ENCODE results near the gene CSGALNACT2. TPM values are rescaled to one million over a fixed set of nuclear protein-coding genes. Genes with fewer than 3 reads are reported as not detected.
A peak's percentile ranks its signal among the peaks of the same experiment; 100 is the strongest.

CSGALNACT2 gene
- total and polyA plus RNA-seq, 2 donors from 2014 or later, result 4.8 to 20.0 TPM

DNA sequence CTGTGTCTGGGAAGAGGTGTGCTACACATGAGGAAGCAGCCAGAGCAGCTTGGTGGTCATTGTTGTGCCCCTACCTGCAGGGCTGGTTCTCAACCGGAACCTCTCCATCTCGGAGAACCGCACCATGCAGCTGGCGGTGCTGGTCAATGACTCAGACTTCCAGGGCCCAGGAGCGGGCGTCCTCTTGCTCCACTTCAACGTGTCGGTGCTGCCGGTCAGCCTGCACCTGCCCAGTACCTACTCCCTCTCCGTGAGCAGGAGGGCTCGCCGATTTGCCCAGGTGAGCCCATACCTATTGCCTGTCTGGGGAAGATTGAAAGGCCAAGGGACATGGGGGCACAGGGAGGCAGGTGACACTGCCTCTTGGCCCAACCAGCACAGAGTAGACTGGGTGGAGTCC lies 29.3 kb upstream of the CSGALNACT2 start:
- Histone ChIP-seq H3K36me3 (ENCODE audit: control insufficient read depth in 2 of 3, insufficient read depth in 3 of 3, low read length in 3 of 3) (no peaks in the 10 kb centered on the region), H3K9ac (ENCODE audit: low read length in 3 of 3) (no peak overlapping the region), H3K4me3 (ENCODE audit: low read length in 3 of 3) (no peak overlapping the region), H3K9me3 (ENCODE audit: control insufficient read depth in 2 of 3, insufficient read depth in 1 of 3, low read length in 3 of 3) (no peaks in the 10 kb centered on the region), H3K27me3 (ENCODE audit: control insufficient read depth, insufficient read depth, low read length) (peaks cover 2% of the 10 kb centered on the region), H3K4me1 (ENCODE audit: control insufficient read depth in 2 of 3, insufficient read depth in 2 of 3, low read depth in 1 of 3, low read length in 3 of 3) (peaks cover 0 to 7% (median 0%) of the 10 kb centered on the region in 3 donors), H3K27ac (ENCODE audit: low read depth in 2 of 2, low read length in 2 of 2) (no peak overlapping the region)
- TF ChIP-seq, protein P1, sequence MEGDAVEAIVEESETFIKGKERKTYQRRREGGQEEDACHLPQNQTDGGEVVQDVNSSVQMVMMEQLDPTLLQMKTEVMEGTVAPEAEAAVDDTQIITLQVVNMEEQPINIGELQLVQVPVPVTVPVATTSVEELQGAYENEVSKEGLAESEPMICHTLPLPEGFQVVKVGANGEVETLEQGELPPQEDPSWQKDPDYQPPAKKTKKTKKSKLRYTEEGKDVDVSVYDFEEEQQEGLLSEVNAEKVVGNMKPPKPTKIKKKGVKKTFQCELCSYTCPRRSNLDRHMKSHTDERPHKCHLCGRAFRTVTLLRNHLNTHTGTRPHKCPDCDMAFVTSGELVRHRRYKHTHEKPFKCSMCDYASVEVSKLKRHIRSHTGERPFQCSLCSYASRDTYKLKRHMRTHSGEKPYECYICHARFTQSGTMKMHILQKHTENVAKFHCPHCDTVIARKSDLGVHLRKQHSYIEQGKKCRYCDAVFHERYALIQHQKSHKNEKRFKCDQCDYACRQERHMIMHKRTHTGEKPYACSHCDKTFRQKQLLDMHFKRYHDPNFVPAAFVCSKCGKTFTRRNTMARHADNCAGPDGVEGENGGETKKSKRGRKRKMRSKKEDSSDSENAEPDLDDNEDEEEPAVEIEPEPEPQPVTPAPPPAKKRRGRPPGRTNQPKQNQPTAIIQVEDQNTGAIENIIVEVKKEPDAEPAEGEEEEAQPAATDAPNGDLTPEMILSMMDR (IDR thresholded peaks at IDR 0.05; ENCODE audit: borderline replicate concordance, extremely low read depth, insufficient read depth), result no peak
- FAIRE-seq (no peak), DNase-seq (peak in 1 of 5 donors; percentile 69)
- intact Hi-C loops (cut with DNase I), result loop anchor here (5.0 kb wide), 1 partner anchor 242 kb away; no protein-coding TSS in a partner anchor

DNA sequence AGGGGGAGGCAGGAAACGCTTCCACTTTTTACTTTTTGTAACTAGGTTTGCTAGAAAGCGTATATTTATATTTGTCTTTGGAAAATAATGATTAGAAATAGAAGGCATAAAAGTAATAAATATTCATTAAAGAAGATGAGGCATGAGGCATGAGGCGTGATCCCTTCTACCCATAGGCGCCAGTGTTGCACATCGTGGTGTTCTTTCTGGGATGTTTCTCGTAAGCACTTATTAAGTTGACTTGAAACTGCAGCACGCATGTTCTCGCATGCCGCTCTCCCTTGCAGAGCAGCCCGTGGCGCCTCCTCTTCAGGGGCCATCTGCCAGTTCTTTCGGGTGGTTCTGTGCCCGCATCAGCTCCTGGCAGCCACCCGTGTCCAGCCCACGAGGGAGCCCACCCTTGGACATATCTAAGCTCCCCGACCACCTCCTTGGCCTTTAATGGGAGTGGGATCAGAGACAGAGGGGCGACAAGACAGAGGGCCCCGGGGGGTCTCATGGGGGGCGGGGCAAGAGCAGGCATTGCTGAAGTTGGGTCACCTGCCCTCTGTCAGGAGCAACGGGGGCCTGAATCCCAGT lies 28.5 kb upstream of the CSGALNACT2 start:
- no peak overlapping the region for H3K9ac ChIP-seq (ENCODE audit: low read length in 3 of 3)
- H3K4me1 ChIP-seq (ENCODE audit: control insufficient read depth in 2 of 3, insufficient read depth in 2 of 3, low read depth in 1 of 3, low read length in 3 of 3), result peaks cover 0 to 5% (median 0%) of the 10 kb centered on the region in 3 donors
- intact Hi-C loops (cut with DNase I), result loop anchor here (5.0 kb wide), 1 partner anchor 242 kb away; no protein-coding TSS in a partner anchor
- H3K36me3 ChIP-seq (ENCODE audit: control insufficient read depth in 2 of 3, insufficient read depth in 3 of 3, low read length in 3 of 3), result no peaks in the 10 kb centered on the region
- no peaks in the 10 kb centered on the region for H3K9me3 ChIP-seq (ENCODE audit: control insufficient read depth in 2 of 3, insufficient read depth in 1 of 3, low read length in 3 of 3)
- H3K4me3 ChIP-seq (ENCODE audit: low read length in 3 of 3), result no peak overlapping the region
- TF ChIP-seq, protein P1 (IDR thresholded peaks at IDR 0.05; ENCODE audit: borderline replicate concordance, extremely low read depth, insufficient read depth), result no peak
- no peak for FAIRE-seq
- H3K27ac ChIP-seq (ENCODE audit: low read depth in 2 of 2, low read length in 2 of 2), result no peak overlapping the region
- no peaks in the 10 kb centered on the region for H3K27me3 ChIP-seq (ENCODE audit: control insufficient read depth, insufficient read depth, low read length)
- DNase-seq, result peak in 1 of 5 donors; percentile 69

DNA sequence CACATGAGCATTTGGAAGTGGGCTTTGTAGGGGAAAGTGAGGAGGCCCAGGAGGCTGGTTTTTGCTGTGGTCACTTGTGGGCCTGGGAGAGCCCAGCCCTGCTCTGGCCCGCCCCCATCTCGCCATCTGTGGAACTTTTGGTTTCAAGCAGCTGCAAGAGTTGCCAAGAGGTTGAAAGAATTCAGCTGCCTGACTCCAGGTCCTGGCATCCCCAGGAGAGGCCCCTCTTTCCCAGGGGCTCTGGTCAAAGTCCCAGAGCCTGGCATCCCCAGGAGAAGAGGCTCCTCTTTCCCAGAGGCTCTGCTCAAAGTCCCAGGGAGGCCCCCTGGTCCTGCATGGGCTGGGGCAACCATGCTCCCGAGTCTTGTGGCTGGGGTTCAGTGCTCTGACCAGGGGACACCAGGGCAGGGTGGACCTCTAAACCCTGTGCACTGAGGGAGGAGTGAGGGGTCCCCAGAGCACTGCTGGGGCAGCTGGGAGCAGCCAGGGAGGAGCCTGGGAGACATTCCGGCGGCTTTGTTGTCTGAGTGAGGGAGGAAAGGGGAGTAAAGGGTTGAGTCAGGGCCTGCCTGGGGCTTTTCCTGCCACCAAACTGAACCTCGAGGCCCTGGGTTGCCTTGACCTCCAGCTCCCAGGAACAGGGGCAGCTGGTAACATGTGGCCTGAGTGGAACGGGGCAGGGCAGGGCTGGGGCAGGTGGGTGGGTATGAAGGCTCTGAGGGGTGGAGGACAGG lies 27.7 kb upstream of the CSGALNACT2 start:
- H3K36me3 ChIP-seq (ENCODE audit: control insufficient read depth in 2 of 3, insufficient read depth in 3 of 3, low read length in 3 of 3), result no peaks in the 10 kb centered on the region
- peaks cover 0 to 2% (median 0%) of the 10 kb centered on the region in 3 donors for H3K4me1 ChIP-seq (ENCODE audit: control insufficient read depth in 2 of 3, insufficient read depth in 2 of 3, low read depth in 1 of 3, low read length in 3 of 3)
- H3K9me3 ChIP-seq (ENCODE audit: control insufficient read depth in 2 of 3, insufficient read depth in 1 of 3, low read length in 3 of 3), result no peaks in the 10 kb centered on the region
- peak in 4 of 5 donors; percentile 31 to 84 (median 56) for DNase-seq
- no peak overlapping the region for H3K4me3 ChIP-seq (ENCODE audit: low read length in 3 of 3)
- H3K27ac ChIP-seq (ENCODE audit: low read depth in 2 of 2, low read length in 2 of 2), result no peak overlapping the region
- no peaks in the 10 kb centered on the region for H3K27me3 ChIP-seq (ENCODE audit: control insufficient read depth, insufficient read depth, low read length)
- H3K9ac ChIP-seq (ENCODE audit: low read length in 3 of 3), result no peak overlapping the region
- intact Hi-C loops (cut with DNase I), result no loop called here
- no peak for FAIRE-seq
- TF ChIP-seq, protein P1 (IDR thresholded peaks at IDR 0.05; ENCODE audit: borderline replicate concordance, extremely low read depth, insufficient read depth), result no peak

Data from kidney (tissue), 14 donors.